A549 (cell line): ENCODE measurements around the gene PIM3.

Experiments used
- ATOH8 ChIP-seq: fragments of 250-450 bp; sonication (Bioruptor Pico); IDR thresholded peaks from 2 replicates; pipeline ENCODE4 v1.5.0; 2020; ENCODE audit warnings: low read depth, mild to moderate bottlenecking, moderate library complexity
- CHD4 ChIP-seq: fragments of 200-600 bp; sonication (generic); IDR thresholded peaks from 2 replicates; pipeline ENCODE4 v1.6.1; 2016; ENCODE audit warnings: antibody characterized with exemption, mild to moderate bottlenecking, borderline replicate concordance
- EHMT2 ChIP-seq: fragments of 200-600 bp; sonication (generic); IDR thresholded peaks from 2 replicates; pipeline ENCODE4 v1.6.1; 2016; ENCODE audit warnings: antibody characterized with exemption, low read depth, mild to moderate bottlenecking, moderate library complexity
- FOSL2 ChIP-seq, 2 experiments: fragments of 450-650 bp in 1 of 2; fragments of >200 bp in 1 of 2; sonication (Bioruptor Twin) in 1 of 2; formaldehyde crosslinking; IDR thresholded peaks; 2 replicates each; pipeline versions ENCODE4 v1.5.0 to v1.6.1; 2016 to 2020; ENCODE audit warnings: mild to moderate bottlenecking in 1 of 2, moderate library complexity in 1 of 2
- MYC ChIP-seq: IDR thresholded peaks from 2 replicates; pipeline ENCODE4 v1.6.1; 2012; ENCODE audit warnings: mild to moderate bottlenecking, inconsistent platforms, low read length, improper control_type of control experiment, borderline replicate concordance
- SMC3 ChIP-seq: fragments of >200 bp; sonication (Bioruptor Twin); formaldehyde crosslinking; IDR thresholded peaks from 3 replicates; pipeline ENCODE4 v1.6.1; 2018; ENCODE audit warnings: inconsistent platforms
- TP53 ChIP-seq: fragments of 250-450 bp; sonication (Bioruptor Pico); IDR thresholded peaks from 2 replicates; pipeline ENCODE4 v1.5.0; 2021; ENCODE audit warnings: mild to moderate bottlenecking, moderate library complexity
- USF2 ChIP-seq: fragments of 450-650 bp; IDR thresholded peaks from 2 replicates; pipeline ENCODE4 v1.6.1; 2014; ENCODE audit warnings: antibody characterized with exemption
- TF ChIP-seq, protein P1 (sequence below): fragments of >200 bp; sonication (Bioruptor Twin); formaldehyde crosslinking; IDR thresholded peaks from 3 replicates; pipeline ENCODE4 v1.5.1; 2016
- TF ChIP-seq, protein P2 (sequence below): fragments of >200 bp; sonication (Bioruptor Twin); formaldehyde crosslinking; IDR thresholded peaks from 2 replicates; pipeline ENCODE4 v1.6.1; 2016

- TF ChIP-seq SMC3 (no peak), MYC (no peak), EHMT2 (no peak), CHD4 (no peak), TP53 (no peak), USF2 (no peak), FOSL2 (IDR thresholded peaks at IDR 0.05) (no peak), FOSL2 (CRISPR knock-in tag; IDR thresholded peaks at IDR 0.05) (no peak), ATOH8 (CRISPR knock-in tag) (no peak)
- TF ChIP-seq, protein P1, sequence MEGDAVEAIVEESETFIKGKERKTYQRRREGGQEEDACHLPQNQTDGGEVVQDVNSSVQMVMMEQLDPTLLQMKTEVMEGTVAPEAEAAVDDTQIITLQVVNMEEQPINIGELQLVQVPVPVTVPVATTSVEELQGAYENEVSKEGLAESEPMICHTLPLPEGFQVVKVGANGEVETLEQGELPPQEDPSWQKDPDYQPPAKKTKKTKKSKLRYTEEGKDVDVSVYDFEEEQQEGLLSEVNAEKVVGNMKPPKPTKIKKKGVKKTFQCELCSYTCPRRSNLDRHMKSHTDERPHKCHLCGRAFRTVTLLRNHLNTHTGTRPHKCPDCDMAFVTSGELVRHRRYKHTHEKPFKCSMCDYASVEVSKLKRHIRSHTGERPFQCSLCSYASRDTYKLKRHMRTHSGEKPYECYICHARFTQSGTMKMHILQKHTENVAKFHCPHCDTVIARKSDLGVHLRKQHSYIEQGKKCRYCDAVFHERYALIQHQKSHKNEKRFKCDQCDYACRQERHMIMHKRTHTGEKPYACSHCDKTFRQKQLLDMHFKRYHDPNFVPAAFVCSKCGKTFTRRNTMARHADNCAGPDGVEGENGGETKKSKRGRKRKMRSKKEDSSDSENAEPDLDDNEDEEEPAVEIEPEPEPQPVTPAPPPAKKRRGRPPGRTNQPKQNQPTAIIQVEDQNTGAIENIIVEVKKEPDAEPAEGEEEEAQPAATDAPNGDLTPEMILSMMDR, result no peak
- TF ChIP-seq, protein P2, sequence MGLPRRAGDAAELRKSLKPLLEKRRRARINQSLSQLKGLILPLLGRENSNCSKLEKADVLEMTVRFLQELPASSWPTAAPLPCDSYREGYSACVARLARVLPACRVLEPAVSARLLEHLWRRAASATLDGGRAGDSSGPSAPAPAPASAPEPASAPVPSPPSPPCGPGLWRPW, result no peak
Measured at GRCh38 chr22:49918911-49919881, 41.4 kb upstream of the PIM3 start.
